Omental fat pad (tissue), 4 donors: Measurements from ENCODE around the gene USH1G. TPM values are rescaled to one million over a fixed set of nuclear protein-coding genes. Genes with fewer than 3 reads are reported as not detected.

Experiments used
- ATAC-seq: fragments of 150-250 bp; one replicate; pipeline ENCODE4 v1.9.1; 2016; ENCODE audit warnings: mild to moderate bottlenecking, moderate library complexity; ENCODE audit not compliant: low FRiP score
- DNase-seq: peaks from one replicate; pipeline ENCODE4 v3.0.0-alpha.2; 2019; ENCODE audit warnings: low spot score
- total RNA-seq, 4 donors: library from RNA; depleted of rRNA; stranded (reverse); fragments of >200 nt; gene quantifications; one replicate each; pipeline ENCODE4 v1.1.0, GENCODE V29; 2016
- TF ChIP-seq, protein P1 (sequence below), 3 donors: fragments of 450-650 bp; IDR thresholded peaks; one replicate each; pipeline ENCODE4 v1.5.1; 2016 to 2017; ENCODE audit warnings: antibody characterized with exemption in 3 of 3, mild to moderate bottlenecking in 3 of 3, moderate library complexity in 2 of 3

Gene USH1G
- total RNA-seq, 4 donors from 2014 or later: not detected

DNA sequence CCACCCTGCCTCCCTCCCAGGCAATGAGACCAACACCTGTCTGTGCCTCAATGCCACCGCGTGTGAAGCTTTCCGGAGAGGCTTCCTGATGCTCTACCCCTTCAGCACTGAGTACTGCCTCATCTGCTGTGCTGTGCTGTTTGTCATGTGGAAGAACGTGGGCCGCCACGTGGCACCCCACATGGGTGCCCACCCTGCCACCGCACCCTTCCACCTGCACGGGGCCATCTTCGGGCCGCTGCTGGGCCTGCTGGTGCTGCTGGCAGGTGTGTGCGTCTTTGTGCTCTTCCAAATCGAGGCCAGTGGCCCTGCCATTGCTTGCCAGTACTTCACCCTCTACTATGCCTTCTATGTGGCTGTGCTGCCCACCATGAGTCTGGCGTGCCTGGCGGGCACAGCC is 23.6 kb upstream of the USH1G start:
- no peak for DNase-seq
- TF ChIP-seq, protein P1, sequence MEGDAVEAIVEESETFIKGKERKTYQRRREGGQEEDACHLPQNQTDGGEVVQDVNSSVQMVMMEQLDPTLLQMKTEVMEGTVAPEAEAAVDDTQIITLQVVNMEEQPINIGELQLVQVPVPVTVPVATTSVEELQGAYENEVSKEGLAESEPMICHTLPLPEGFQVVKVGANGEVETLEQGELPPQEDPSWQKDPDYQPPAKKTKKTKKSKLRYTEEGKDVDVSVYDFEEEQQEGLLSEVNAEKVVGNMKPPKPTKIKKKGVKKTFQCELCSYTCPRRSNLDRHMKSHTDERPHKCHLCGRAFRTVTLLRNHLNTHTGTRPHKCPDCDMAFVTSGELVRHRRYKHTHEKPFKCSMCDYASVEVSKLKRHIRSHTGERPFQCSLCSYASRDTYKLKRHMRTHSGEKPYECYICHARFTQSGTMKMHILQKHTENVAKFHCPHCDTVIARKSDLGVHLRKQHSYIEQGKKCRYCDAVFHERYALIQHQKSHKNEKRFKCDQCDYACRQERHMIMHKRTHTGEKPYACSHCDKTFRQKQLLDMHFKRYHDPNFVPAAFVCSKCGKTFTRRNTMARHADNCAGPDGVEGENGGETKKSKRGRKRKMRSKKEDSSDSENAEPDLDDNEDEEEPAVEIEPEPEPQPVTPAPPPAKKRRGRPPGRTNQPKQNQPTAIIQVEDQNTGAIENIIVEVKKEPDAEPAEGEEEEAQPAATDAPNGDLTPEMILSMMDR (IDR thresholded peaks at IDR 0.05): no peak
- ATAC-seq: no peak

DNA sequence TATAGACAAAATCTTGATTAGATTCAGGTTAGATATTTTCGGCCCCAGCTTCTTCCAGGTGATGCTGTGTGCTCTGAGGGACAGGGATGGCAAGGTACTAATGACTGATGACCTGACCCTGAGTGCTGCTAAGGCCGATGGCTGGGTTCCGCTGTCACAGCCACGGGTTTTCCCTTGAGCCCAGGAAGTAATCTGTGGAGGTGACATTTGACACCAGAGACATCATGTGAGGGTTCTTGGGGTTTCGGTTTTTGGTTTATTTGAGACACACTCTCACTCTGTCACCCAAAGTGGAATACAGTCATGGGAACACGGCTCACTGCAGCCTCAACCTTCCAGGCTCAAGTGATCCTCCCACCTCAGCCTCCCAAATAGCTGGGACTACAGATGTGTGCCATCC is 22.5 kb upstream of the USH1G start:
- TF ChIP-seq, protein P1 (IDR thresholded peaks at IDR 0.05): no peak
- ATAC-seq: no peak

DNA sequence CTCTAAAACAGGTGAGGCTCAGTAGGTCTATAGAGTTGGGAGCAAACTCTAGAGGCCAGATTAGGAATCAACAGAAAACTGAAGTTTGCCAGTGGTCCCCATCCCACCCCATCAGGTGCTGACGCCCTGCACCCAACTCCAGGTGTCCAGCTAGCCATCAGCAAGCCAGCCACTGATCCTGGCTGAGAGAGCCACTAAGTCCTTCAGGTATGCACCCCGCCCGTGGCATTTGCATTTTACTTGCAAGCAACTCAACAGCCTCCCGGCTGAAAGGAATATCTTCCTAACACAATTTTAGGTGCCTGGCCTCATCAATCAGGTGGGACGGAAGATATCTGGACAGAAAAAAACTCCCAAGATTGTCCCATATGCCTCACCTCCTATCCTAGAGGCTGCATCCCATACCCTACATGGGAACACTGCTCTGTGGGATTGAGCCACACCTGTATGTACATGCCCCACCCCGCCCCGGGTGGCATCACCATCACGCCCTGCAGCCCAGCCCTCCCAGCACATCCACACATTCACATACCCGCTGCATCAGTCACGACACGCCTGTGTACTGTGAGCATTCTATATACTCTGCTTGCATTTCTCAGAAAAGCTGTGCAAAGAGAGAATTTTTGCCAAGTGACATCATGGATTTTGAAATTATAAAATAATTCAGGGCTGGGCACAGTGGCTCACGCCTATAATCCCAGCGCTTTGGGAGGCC is 20.9 kb upstream of the USH1G start:
- no peak for DNase-seq
- TF ChIP-seq, protein P1 (IDR thresholded peaks at IDR 0.05): no peak
- no peak for ATAC-seq

More for the DNA sequence above, 22.5 kb upstream of the USH1G start:
- DNase-seq: no peak

DNA sequence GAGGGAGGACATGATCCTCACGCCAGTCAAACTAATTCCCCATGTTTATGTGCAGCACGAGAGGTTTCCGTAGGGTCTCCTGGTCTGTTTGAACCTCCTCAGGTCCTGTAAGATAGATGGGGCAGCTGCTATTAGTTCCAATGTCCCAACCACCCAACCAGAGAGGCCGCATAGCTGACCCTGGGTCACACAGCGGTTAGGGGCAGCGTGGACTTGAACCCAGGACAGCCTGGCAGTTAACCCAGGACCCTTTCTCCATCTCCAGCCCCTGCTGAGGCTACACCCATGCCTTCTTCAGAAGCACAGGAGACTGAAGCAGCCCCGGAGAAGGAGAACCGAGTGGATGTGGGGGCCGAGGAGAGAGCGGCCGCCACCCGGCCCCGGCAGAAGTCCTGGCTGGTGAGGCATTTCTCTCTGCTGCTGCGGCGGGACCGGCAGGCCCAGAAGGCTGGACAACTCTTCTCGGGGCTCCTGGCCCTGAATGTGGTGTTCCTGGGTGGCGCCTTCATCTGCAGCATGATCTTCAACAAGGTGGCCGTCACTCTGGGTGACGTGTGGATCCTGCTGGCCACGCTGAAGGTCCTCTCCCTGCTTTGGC is 18.2 kb upstream of the USH1G start:
- no peak for ATAC-seq
- DNase-seq: no peak
- TF ChIP-seq, protein P1 (IDR thresholded peaks at IDR 0.05): no peak

DNA sequence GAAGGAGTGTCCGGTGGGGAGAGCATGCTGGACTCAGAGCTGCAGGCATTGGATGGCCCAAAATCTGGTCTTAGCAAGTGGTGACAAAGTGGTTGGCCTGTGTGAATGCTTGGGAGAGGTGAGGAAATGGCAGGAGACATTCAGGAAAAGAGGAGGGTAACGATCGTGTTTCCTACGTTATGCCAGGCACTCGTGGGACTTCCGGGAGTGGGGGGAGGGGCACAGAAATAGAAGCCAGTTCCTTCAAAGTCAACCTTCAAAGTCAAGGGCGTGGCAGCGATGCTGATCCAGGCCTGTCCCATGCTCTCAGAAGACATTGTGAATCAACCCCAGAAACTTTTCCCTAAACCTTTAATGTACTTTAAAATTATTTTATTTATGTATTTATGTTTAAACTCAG is 16.5 kb upstream of the USH1G start:
- no peak for ATAC-seq
- TF ChIP-seq, protein P1 (IDR thresholded peaks at IDR 0.05): no peak
- no peak for DNase-seq

DNA sequence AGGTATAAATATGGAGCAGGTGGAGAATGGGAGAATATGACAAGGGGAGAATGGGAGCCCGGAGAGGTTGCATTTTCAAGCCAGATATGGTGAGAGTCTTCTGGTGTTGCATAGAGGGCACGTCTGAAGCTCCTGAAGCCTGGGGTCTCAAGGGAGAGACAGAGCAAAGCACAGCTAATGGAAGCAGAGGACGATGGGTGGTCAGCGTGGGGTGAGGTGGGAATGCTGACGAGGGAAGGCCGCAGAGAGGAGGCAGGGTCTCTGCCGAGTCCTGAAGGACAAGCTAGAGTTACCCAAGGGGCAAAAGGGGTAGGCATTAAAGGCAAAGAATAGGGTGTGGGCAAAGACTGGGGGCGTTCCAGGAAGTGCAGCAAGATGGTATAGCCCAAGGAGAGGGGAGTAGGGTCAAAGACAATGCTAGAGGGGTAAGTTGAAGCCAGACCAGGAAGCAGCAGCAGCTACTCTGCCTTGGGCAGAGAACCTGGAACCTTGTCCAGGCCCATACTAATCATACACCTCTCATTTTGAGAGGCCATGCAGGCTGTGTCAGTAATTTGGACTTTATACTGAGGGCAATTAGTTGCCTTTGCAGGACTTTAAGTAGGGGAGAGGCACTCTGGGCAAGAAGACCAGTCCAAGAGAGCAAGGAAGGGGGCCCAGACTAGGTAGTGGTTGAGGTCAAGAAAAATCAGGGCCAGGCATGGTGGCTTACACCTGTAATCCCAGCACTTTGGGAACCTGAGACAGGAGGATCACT is 15.3 kb upstream of the USH1G start:
- DNase-seq: no peak
- ATAC-seq: no peak
- TF ChIP-seq, protein P1 (IDR thresholded peaks at IDR 0.05): no peak
